ENCODE results near the gene SLC16A4.

DNA sequence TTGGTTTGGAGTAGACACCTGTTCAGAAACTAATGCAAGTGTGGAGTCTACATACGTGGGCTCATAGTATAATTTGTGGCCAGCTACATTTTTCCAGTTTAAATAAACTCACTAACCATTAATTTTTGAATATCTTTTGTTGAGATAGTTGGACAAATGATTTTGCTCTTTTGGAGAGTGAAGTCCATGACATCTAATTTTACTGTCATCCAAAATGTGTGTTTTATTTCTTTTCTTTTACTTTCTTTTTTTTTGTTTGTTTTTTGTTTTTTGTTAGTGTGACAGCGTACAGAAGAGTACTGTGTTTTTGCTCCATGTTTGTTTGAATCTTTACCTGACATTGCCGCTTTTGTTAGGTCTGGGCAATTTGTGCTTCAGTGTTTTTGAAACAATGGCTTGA lies 46.7 kb downstream of the SLC16A4 start:
- TF ChIP-seq EZH2 (IDR thresholded peaks at IDR 0.05; ENCODE audit: borderline replicate concordance, low read depth, low read length, severe bottlenecking) = no peak
- TF ChIP-seq, protein P1, sequence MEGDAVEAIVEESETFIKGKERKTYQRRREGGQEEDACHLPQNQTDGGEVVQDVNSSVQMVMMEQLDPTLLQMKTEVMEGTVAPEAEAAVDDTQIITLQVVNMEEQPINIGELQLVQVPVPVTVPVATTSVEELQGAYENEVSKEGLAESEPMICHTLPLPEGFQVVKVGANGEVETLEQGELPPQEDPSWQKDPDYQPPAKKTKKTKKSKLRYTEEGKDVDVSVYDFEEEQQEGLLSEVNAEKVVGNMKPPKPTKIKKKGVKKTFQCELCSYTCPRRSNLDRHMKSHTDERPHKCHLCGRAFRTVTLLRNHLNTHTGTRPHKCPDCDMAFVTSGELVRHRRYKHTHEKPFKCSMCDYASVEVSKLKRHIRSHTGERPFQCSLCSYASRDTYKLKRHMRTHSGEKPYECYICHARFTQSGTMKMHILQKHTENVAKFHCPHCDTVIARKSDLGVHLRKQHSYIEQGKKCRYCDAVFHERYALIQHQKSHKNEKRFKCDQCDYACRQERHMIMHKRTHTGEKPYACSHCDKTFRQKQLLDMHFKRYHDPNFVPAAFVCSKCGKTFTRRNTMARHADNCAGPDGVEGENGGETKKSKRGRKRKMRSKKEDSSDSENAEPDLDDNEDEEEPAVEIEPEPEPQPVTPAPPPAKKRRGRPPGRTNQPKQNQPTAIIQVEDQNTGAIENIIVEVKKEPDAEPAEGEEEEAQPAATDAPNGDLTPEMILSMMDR (IDR thresholded peaks at IDR 0.05; ENCODE audit: borderline replicate concordance, extremely low read depth, low read length, poor library complexity, severe bottlenecking) = no peak
